B cell (primary cell): ENCODE results near the gene MBD3L5.
"Not testable (repeated sequence)": the region's sequence is repeated elsewhere in the genome, so short reads cannot be mapped to it uniquely, and the experiment has no call there.

Experiments used
- EZH2 ChIP-seq: IDR thresholded peaks from 2 replicates; pipeline ENCODE4 v1.6.1; 2012; ENCODE audit warnings: borderline replicate concordance, low read depth, mild to moderate bottlenecking, moderate library complexity, low read length; ENCODE audit not compliant: insufficient read depth, poor library complexity, severe bottlenecking
- TF ChIP-seq, protein P1 (sequence below): fragments of 200-600 bp; IDR thresholded peaks from one replicate; pipeline ENCODE4 v1.8.0; 2022; ENCODE audit warnings: antibody characterized with exemption, mild to moderate bottlenecking

DNA sequence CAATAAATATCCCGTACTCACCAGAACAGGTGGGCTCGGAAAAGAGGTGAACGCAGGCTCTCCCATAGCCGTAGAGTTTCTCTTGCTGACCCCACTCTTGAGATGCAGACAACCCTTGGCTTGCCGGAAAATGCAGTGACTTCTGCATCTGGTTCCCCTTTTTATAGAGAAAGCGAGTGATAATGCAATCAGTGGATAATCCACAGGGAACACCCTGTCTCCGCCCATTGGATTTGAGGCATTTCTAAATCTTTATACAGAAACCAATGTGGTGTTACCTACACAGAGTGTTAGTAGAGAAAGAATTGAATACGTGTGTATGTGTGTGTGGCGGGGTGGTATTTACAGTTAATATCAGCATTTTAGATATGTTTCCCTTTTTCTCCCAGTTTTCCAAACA, 9.7 kb downstream of the MBD3L5 start, which contains the start of gene MBD3L4:
- TF ChIP-seq, protein P1, sequence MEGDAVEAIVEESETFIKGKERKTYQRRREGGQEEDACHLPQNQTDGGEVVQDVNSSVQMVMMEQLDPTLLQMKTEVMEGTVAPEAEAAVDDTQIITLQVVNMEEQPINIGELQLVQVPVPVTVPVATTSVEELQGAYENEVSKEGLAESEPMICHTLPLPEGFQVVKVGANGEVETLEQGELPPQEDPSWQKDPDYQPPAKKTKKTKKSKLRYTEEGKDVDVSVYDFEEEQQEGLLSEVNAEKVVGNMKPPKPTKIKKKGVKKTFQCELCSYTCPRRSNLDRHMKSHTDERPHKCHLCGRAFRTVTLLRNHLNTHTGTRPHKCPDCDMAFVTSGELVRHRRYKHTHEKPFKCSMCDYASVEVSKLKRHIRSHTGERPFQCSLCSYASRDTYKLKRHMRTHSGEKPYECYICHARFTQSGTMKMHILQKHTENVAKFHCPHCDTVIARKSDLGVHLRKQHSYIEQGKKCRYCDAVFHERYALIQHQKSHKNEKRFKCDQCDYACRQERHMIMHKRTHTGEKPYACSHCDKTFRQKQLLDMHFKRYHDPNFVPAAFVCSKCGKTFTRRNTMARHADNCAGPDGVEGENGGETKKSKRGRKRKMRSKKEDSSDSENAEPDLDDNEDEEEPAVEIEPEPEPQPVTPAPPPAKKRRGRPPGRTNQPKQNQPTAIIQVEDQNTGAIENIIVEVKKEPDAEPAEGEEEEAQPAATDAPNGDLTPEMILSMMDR, result not testable (repeated sequence)
- not testable (repeated sequence) for TF ChIP-seq EZH2
